Measurements from ENCODE around the gene MYLK2. TPM values are rescaled to one million over a fixed set of nuclear protein-coding genes. Genes with fewer than 3 reads are reported as not detected.

MYLK2 gene
- total RNA-seq, 2 donors from 2014 or later = 0.12 TPM; not detected in 1

DNA sequence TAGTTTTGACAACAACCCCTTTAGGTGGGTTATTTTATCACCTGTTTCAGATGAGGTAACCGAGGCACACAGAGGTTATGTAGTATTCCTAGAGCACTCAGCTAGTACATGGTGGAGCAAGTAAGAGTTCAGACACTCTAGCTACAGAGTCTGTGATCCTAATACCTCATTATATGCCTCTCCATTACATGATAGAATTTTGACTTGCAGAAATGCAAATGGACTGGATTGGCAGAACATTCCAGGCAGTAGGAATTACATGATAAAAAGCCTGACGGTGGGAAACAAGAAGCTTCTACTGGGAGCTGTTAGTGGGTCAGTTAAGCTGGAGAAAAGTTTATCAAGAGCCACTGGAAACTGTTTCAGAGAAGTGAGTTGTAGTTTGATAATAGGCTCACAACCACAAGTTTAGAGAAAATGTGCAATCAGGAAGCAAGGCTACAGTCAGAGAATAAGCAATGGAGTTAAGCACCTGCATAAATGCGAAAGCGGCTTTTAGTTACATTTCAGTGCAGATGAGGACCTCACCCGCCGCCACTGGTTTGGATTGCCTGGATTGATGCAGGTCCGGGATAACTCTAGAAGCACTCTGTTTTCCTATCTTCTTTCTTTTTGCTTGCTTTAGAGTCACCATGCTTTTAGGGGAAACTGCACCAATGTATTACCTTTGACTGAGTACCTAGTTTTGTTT, 34.7 kb upstream of the MYLK2 start:
- TF ChIP-seq, protein P1, sequence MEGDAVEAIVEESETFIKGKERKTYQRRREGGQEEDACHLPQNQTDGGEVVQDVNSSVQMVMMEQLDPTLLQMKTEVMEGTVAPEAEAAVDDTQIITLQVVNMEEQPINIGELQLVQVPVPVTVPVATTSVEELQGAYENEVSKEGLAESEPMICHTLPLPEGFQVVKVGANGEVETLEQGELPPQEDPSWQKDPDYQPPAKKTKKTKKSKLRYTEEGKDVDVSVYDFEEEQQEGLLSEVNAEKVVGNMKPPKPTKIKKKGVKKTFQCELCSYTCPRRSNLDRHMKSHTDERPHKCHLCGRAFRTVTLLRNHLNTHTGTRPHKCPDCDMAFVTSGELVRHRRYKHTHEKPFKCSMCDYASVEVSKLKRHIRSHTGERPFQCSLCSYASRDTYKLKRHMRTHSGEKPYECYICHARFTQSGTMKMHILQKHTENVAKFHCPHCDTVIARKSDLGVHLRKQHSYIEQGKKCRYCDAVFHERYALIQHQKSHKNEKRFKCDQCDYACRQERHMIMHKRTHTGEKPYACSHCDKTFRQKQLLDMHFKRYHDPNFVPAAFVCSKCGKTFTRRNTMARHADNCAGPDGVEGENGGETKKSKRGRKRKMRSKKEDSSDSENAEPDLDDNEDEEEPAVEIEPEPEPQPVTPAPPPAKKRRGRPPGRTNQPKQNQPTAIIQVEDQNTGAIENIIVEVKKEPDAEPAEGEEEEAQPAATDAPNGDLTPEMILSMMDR (IDR thresholded peaks at IDR 0.05) = no peak
- DNase-seq (ENCODE audit: low spot score) = no peak
- no peaks in the 10 kb centered on the region for H3K36me3 ChIP-seq
- H3K9me3 ChIP-seq = no peaks in the 10 kb centered on the region
- no peaks in the 10 kb centered on the region for H3K4me1 ChIP-seq
- no peak overlapping the region for H3K4me3 ChIP-seq
- H3K27me3 ChIP-seq = no peaks in the 10 kb centered on the region
- H3K27ac ChIP-seq = no peak overlapping the region

DNA sequence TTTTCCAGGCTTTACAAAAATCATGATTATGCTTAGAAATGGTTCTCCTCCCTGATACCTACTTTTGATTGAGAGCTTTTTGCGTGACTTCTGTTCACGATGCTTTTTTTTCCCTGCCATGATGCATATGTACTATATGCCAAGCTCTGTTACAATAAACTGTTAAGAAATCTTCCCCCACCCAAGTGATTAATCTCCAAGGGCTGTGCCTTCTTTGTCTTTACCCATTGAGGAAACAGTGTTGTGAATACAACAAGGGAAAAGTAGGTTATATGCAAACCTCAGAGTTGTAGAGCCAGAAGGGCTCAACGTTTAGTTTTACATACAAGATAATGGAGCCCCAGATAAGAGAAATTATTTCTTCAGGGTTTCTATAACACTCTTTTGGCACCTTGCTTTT, 34.1 kb upstream of the MYLK2 start:
- H3K36me3 ChIP-seq = no peaks in the 10 kb centered on the region
- no peak for DNase-seq (ENCODE audit: low spot score)
- no peaks in the 10 kb centered on the region for H3K4me1 ChIP-seq
- no peak overlapping the region for H3K4me3 ChIP-seq
- H3K27ac ChIP-seq = no peak overlapping the region
- TF ChIP-seq, protein P1 (IDR thresholded peaks at IDR 0.05) = no peak
- no peaks in the 10 kb centered on the region for H3K9me3 ChIP-seq
- H3K27me3 ChIP-seq = no peaks in the 10 kb centered on the region

DNA sequence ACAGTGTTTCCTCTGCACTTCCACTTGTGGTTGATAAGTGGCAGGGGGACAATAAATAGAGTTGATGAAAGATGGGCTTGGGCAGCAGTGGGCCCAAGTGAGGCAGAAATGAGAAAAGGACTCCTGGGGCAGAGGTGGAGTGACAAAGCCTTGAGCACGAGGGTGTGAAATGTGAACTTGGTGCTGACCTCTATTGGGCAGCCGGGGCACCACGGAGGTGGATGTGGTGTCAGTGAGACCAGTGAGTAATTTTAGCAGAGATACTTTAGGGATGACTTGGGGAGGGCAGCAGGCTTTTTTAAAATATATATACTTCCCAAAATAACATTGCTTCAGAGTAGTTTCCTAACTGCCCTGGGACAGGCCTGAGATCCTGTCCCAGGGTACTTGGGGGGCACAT, 30.6 kb upstream of the MYLK2 start:
- no peak overlapping the region for H3K4me3 ChIP-seq
- TF ChIP-seq, protein P1 (IDR thresholded peaks at IDR 0.05) = no peak
- no peak overlapping the region for H3K27ac ChIP-seq
- no peaks in the 10 kb centered on the region for H3K27me3 ChIP-seq
- no peaks in the 10 kb centered on the region for H3K4me1 ChIP-seq
- H3K36me3 ChIP-seq = no peaks in the 10 kb centered on the region
- no peaks in the 10 kb centered on the region for H3K9me3 ChIP-seq
- DNase-seq (ENCODE audit: low spot score) = no peak

DNA sequence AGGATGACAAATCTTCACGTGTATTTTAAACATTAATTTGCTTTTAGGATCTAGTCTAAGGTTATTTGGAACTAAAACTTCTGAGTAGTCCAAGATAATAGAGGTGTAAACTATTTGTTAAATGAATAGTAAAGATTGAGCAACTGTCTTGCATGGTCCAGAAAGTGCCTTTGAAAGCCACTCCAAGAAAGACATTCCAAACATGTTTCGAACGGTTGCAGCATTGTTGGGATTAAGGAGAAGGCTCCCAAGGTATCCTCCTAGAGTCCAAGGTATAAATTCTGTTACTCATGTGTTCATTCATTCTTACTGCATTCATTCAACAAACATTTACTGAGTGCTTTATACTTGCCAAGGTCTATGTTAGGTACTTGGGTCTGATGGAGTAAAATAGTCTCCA, 28.8 kb upstream of the MYLK2 start:
- H3K9me3 ChIP-seq = no peaks in the 10 kb centered on the region
- H3K27ac ChIP-seq = no peak overlapping the region
- no peaks in the 10 kb centered on the region for H3K4me1 ChIP-seq
- H3K4me3 ChIP-seq = no peak overlapping the region
- DNase-seq (ENCODE audit: low spot score) = no peak
- no peaks in the 10 kb centered on the region for H3K27me3 ChIP-seq
- TF ChIP-seq, protein P1 (IDR thresholded peaks at IDR 0.05) = no peak
- H3K36me3 ChIP-seq = no peaks in the 10 kb centered on the region

DNA sequence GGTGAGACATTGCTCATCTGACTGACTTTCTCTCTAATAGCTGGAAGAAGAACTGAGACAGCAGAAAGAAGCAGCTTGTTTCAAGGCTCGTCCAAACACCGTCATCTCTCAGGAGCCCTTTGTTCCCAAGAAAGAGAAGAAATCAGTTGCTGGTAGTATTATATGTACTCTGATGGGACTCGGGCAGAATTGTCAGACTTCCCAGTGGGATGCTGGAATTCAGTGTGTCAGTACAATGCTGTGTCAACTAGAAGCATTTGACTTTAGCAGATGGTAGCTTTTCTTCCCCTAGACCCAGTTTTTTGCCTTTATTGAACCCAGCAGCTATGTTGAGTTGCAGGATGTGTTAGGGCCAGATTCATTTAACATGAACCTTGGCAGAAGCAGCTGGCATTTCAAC, 21.8 kb upstream of the MYLK2 start:
- H3K27me3 ChIP-seq = no peaks in the 10 kb centered on the region
- H3K4me1 ChIP-seq = no peaks in the 10 kb centered on the region
- DNase-seq (ENCODE audit: low spot score) = no peak
- TF ChIP-seq, protein P1 (IDR thresholded peaks at IDR 0.05) = no peak
- no peak overlapping the region for H3K27ac ChIP-seq
- H3K4me3 ChIP-seq = no peak overlapping the region
- H3K36me3 ChIP-seq = no peaks in the 10 kb centered on the region
- no peaks in the 10 kb centered on the region for H3K9me3 ChIP-seq

DNA sequence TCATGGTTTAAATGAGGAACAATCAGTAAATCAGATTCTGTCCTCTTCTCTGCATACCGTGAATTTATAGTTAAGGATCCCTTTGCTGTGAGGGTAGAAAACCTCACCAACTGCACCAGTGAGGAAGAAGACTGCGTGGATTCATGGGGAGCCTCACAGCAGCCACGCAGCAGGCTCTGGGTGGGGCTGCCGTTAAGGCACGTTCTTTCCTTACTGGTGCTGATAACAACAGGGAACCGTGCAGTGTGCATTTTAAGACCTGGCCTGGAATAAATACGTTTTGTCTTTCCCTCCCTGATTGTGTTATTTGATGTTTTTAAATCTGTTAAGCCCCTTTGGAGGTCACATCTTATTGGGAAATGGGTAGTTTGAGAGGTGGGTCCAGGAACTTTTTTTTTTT, 17.6 kb upstream of the MYLK2 start:
- Histone ChIP-seq H3K36me3 (no peaks in the 10 kb centered on the region), H3K4me3 (no peak overlapping the region), H3K27me3 (no peaks in the 10 kb centered on the region), H3K4me1 (no peaks in the 10 kb centered on the region), H3K27ac (no peak overlapping the region), H3K9me3 (no peaks in the 10 kb centered on the region)
- TF ChIP-seq, protein P1 (IDR thresholded peaks at IDR 0.05) = no peak
- no peak for DNase-seq (ENCODE audit: low spot score)
